OCI-LY7 (cell line): ENCODE results near the gene GRK4.

Experiments used
- EZH2phosphoT487 ChIP-seq: fragments of 200-600 bp; sonication (generic); IDR thresholded peaks from 2 replicates; pipeline ENCODE4 v1.6.1; 2018; ENCODE audit warnings: low read depth, borderline replicate concordance, mild to moderate bottlenecking, mixed run types, antibody characterized with exemption, low read length, moderate library complexity, mixed read lengths
- TF ChIP-seq, protein P1 (sequence below): fragments of 200-600 bp; sonication (generic); conservative IDR thresholded peaks from 2 replicates; pipeline ENCODE4 v1.5.1; 2014; ENCODE audit warnings: mild to moderate bottlenecking, antibody characterized with exemption, low read length, moderate library complexity, mixed read lengths

DNA sequence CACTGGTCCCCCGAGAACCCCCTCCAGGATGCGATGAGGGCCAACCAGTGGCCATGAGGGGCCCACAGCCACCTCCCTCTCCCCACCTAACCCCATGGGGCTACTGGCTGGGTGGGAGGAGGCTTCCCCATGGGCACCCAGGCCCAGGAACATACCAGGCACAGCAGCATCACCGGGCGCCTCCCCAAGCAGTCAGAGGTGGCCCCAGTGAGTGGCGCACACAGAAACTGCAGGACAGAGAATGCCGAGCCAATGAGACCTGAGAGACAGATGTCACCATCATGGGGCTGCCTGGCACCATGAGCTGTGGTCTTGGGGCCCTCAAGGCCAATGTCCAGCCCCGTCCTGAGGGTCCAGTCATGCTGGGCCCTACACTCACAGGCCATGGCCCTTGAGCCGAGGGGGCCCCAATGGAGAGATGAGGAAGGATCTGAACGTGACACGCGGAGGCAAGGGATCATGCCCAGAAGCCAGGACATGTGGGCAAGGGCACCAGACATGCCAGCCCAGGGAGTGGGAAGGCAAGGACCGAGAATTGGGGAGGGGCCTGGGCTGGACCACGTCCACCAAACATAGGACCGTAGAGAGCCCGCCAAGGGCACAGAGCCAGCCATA lies 30.3 kb upstream of the GRK4 start:
- no peak for TF ChIP-seq EZH2phosphoT487
- TF ChIP-seq, protein P1, sequence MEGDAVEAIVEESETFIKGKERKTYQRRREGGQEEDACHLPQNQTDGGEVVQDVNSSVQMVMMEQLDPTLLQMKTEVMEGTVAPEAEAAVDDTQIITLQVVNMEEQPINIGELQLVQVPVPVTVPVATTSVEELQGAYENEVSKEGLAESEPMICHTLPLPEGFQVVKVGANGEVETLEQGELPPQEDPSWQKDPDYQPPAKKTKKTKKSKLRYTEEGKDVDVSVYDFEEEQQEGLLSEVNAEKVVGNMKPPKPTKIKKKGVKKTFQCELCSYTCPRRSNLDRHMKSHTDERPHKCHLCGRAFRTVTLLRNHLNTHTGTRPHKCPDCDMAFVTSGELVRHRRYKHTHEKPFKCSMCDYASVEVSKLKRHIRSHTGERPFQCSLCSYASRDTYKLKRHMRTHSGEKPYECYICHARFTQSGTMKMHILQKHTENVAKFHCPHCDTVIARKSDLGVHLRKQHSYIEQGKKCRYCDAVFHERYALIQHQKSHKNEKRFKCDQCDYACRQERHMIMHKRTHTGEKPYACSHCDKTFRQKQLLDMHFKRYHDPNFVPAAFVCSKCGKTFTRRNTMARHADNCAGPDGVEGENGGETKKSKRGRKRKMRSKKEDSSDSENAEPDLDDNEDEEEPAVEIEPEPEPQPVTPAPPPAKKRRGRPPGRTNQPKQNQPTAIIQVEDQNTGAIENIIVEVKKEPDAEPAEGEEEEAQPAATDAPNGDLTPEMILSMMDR = no peak
